Glomerular visceral epithelial cell (primary cell): ENCODE measurements around the gene GZMB.
"Not testable (repeated sequence)": the region's sequence is repeated elsewhere in the genome, so short reads cannot be mapped to it uniquely, and the experiment has no call there.

Experiments
- DNase-seq: peaks from one replicate; pipeline ENCODE4 v3.0.0-alpha.2; 2016; ENCODE audit errors: extremely low spot score

GZMB gene, protein sequence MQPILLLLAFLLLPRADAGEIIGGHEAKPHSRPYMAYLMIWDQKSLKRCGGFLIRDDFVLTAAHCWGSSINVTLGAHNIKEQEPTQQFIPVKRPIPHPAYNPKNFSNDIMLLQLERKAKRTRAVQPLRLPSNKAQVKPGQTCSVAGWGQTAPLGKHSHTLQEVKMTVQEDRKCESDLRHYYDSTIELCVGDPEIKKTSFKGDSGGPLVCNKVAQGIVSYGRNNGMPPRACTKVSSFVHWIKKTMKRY

GRCh38 chr14:24634158-24634557, at the start of gene GZMB:
Gene GZMB (minus strand): TSS chr14:24634190. CDS start chr14:24634160, 30 bp downstream.
- DNase-seq: no peak

DNA sequence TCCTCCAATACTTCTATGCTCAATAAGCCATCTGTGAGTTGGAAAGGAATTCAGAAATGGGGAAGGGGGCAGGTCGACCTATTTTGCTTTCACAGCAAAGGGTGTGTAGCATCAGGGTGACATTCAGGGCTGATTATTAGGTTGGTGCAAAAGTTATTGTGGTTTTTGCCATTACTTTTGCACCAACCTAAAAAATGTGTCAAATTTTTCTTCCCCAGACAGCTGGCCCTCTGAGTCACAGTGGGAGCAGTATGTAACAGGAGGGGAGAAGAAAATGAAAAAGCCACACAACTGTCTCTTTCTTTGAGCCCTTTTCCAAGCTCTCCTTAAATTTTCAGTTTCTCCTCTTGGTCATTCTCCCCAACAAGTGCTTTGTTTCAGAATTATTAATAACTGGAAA, 47.1 kb upstream of the GZMB start:
- DNase-seq: no peak

DNA sequence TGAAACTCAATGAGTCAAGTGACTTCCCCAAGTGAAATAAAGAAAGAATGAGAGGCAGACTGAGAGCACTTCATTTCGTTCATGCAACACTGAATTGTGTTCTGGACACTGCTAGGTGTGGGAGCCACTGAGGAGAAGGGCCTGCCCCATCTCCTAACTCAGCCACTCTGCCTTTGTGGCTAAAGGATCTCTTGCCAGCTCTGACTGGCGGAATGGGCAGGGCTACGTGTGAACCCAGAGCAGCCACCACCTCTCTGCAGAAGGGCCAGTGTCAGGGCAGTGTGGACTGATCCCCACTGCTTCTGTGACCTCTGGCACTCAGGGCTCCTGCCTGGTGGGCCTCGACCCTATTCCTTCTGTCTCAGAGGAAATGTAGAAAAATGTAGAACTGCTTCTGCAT, 46.5 kb upstream of the GZMB start:
- no peak for DNase-seq

- DNase-seq: no peak
These were observed 45.4 kb upstream of the GZMB start for GRCh38 chr14:24679248-24679961.

DNA sequence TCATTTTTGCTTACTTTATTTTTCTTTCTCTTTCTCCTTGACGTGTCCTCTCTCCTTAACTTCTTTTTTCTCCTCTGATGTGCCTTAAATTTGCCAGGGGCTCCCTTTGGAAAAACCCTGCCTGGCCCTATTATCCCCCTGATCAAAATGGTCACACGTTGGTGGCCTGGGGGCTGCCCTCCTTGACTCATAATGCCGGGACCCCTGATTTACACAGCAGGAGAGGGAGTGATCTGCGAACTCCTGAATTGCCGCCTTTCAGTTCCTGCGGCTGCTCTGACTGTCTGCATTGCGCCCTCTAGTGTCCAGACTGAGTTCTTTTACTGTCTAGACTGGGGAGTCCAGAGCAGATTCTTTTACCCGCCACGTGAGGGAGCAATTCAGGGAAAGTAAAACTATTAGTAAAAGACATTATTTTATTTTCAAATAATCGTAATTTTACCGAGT, 44.8 kb upstream of the GZMB start:
- DNase-seq: peak; percentile 85

DNA sequence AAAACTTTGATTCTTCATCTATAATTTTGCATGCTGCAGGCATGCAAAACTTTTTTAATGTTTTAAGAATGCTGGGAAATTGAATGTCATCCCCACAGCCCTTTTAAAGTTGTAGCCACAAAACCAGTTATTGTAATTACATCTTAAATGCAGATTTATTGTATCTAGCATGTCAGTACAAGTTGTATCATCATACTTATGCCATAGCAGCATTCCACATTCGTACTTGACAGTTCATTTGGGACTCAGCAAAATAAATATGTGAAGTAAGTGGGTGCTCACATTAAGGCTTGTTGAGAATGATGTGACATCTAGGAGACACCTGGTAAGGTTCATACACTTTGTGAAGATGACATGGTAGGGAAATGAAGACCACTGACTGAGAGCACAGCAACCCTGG, 44.0 kb upstream of the GZMB start:
- no peak for DNase-seq

DNA sequence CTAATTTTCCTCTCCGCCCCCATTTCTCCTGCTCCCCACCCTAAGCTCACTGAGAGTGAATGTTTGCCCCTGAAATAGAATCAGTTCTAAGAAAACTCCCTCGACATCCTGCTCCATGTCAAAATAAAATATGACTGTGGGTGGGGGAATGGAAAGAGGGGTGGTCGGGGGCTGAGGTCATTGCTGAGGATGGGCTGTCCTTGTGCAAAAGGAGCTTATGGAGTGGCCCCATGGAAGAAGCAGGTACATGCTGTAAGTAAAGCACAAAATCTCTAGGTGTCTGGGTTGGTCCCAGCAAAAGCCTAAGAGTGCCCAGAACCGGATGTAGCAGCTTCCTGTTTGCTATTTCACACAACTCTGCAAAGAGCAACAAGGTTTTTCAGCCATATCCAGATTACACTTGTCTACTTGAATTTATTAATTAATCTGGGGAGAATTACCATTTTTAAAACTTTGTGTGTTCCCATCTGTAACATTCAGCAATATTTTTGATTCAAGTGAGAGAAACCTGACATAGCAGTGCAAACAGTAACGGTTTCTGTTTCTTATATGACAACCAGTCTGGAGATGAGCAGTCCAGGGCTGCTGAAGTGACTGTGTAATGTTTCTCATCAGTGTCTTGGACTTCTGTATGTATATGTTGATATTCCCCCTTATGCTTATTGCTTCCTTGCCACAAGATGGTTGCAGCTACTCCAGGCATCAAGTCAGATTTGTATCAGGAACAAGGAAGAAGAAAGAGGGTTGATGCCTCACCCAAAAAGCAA, 40.4 kb upstream of the GZMB start:
- DNase-seq: no peak

DNA sequence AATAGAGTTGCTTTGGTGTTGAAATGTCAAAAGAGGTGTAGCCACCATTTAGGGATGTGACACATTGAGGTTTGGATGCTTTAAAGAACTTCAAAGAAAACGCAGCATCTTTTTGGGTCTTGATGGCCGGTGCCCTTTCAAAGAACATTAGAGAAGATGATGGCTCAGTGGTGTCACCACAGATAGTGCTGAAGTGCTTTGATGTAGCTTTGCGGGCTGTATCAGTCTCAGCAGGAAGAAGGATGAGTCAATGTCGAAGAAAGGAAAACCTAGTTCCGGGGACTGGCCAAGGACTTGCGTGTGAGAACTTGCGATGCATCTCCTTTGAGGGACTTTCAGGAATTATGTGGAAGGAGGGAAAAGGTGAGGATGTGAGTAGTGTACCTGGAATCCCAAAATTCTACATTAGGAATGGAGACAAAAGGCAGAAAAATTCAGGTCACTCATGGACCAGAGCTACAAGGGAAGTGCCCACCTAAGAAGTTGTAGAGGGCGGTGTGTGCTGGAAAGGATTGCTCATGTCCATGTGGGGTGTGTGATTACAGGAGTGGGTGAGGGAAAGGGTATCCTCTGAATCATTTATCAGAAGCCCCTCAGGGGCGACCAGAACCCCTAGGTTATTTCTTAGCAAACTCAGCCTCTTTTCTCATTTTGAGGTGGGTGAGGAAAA, 39.7 kb upstream of the GZMB start:
- DNase-seq: no peak

DNA sequence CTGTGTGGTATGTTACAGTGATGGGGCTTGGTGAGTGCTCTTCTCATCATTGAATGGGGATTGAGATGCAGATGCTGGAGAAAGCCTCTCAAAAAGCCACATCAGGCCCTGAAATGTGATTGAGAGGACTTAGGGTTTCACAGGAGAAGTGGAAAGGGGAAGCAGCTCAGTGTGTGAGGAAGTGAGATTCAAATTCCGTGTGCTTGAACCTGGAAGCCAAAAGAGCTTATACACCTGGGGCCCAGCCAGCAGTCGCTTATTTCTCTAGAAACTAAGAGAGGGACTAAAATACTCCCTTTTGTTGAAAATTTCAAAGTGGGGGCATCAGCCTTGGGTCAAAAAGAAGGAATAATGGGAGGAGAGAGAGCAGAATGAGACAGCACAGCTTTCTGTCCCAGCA, 39.1 kb upstream of the GZMB start:
- no peak for DNase-seq

DNA sequence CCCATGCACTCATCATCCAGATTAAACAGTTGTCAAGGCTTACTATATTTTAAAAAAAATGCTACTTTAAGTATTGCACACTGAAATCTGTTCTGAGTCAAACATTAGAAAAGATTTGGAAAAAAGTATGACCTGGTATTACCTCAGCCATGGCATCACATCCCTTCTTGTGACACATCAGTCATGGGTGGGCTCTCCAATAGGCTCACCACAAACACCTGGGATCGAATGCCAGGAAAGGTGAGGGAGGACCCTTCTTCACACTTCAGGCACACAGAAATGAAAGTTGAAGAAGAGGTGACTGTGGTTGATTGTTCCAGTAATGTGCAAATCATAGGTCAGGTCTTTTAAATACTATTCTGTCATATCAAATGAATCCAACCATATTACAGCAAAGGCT, 36.6 kb upstream of the GZMB start:
- no peak for DNase-seq

DNA sequence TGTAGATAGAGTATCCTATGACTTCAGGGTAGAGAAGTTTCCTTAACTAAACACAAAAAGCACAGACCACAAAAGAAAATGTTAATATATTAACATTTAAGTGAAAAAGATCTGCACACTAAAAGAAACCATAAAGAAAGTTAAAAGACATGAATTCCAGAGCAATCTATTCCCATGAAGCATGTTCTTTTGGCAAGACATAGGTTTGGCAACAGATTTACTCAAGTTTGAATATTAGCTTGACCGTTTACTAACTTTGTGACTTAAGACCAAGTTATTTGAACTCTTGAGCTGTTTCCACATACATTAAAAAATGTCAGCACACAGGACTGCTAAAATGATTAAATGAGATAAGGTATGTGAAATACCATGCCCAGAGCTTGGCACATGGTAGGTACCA, 35.7 kb upstream of the GZMB start:
- DNase-seq: no peak

- no peak for DNase-seq
These were observed 31.5 kb upstream of the GZMB start for GRCh38 chr14:24665440-24665991.

- no peak for DNase-seq
These were observed 30.4 kb upstream of the GZMB start for GRCh38 chr14:24664366-24664765.

DNA sequence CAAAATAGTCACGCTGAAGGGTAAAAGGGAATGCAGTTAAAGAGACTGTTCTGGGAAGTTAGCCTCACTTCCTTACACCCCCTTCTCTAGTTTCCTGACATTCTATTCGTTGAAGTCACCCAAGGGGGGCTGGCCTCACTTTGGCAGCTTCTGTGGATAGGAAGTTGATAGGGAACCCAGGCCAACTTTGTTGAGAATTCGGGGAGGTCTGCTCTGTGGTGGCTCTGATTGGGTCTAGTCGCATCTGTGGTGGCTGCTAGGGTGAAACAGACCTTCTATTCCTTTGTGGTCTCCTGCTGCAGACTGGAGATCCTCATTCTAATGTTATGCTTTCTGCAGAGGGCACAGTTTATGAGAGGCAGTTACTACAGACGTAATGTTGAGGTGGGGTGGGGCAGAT, 28.8 kb upstream of the GZMB start:
- DNase-seq: no peak

DNA sequence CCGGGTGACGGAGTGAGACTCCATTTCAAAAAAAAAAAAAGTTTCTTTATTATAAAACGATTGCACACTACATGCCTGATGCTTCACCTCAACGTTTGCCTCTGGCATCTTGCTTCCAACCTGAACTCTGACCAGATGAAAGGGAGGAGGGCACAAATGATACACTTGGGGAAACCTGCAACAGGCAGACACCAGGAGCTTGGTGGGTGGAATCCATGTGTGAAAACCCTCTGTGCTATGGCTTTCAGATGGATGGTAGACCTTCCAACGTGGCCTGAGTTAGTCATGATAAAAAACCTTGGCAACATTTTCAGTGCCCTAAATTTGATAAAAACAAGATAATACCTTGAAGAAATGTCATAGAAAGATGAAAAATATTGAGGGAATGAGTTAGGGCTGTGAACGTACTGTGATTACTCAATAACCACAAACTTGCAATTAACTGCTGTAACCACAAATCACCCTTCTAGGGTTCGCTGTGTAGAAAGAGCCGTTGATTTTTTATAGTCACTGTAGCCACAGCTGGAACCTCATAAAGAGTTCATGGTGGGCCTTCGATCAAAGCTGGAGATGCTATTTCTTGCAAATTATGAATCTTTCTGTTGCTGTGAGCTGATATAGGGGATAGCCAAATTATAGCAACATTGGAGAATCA, 26.1 kb upstream of the GZMB start:
- no peak for DNase-seq

DNA sequence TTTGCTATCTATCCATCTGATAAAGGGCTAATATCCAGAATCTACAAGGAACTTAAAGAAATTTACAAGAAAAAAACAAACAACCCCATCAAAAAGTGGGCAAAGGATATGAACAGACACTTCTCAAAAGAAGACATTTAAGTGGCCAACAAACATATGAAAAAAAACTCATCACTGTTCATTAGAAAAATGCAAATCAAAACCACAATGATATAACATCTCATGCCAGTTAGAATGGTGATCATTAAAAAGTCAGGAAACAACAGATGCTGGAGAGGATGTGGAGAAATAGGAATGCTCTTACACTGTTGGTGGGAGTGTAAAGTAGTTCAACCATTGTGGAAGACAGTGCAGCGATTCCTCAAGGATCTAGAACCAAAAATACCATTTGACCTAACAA, 14.4 kb upstream of the GZMB start:
- DNase-seq: not testable (repeated sequence)

DNA sequence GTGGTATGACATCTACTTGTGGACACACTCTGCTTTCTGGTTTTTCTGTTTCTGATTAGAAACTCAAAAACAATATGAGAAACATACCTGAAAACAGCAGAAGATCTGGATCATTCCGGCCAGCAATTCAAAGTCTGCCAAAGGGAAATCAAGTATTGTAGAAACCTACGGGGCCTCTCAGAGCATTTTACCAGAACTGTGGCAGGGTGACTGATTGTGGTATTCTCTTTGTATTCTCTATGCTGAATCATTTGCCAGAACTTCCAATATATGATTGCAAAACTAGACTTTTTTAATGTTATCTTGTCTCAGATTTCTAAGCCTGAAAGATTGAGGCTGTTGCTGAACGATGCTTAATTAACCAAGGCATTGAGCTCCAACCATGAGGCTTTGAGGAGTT, 5.9 kb upstream of the GZMB start:
- DNase-seq: no peak

DNA sequence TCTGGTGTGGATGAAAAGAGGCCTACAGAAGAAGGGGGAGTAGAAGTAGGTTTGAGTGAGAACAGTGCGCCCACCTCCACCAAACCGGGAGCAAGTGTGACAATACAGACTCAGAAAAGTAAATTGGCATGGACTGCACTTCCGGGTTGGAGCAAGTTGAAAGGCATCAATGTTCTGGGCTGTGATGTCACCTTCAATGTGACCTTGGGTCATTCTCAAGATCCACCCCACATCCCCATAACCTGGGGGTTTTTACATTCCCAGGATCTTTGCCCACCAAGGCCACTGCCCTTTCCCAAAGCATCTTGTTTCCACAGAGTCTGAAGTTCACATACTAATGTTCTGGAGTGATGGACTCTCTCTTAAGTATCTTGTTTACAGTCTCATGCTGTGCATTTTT, 5.3 kb upstream of the GZMB start:
- no peak for DNase-seq

GRCh38 chr14:24633353-24633752, 637 bp downstream of the GZMB start:
- DNase-seq: no peak

- DNase-seq: no peak
These were observed 1.2 kb downstream of the GZMB start for GRCh38 chr14:24632761-24633160.

DNA sequence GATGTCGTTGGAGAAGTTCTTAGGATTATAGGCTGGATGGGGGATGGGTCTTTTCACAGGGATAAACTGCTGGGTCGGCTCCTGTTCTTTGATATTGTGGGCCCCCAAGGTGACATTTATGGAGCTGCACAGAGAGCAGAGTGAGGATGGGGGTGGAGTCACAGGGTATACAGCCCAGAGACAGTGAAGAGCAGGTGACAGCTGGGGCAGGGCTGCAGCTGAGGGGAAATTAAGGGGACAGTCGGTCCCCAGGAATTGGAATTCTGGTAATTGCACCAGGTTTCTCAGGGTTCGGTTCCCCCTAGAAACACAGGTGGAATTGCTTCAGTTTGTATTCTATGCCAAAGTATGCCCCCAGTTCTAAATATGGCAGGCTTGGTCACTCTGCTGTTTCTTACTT, 1.7 kb downstream of the GZMB start:
- no peak for DNase-seq
